Measurements from ENCODE around the gene TMEM266.

TMEM266 gene

GRCh38 chr15:76245072-76245610, 185.4 kb downstream of the TMEM266 start:
- Histone ChIP-seq H3K4me3 (ENCODE audit: low read depth, low read length) (no peak overlapping the region), H3K9me3 (no peaks in the 10 kb centered on the region), H3K36me3 (peaks cover 2% of the 10 kb centered on the region), H3K27me3 (no peaks in the 10 kb centered on the region), H3K4me1 (no peaks in the 10 kb centered on the region; the same call in 1 of the 2 replicates)
- no peak for DNase-seq
- no peak for TF ChIP-seq CTCF (IDR thresholded peaks at IDR 0.05; ENCODE audit: low read depth, low read length)

GRCh38 chr15:76251717-76252116, 191.9 kb downstream of the TMEM266 start:
- DNase-seq: no peak

GRCh38 chr15:76252249-76252648, 192.5 kb downstream of the TMEM266 start:
- Histone ChIP-seq H3K4me3 (ENCODE audit: low read depth, low read length) (no peak overlapping the region), H3K4me1 (peaks cover 8% of the 10 kb centered on the region), H3K27me3 (no peaks in the 10 kb centered on the region), H3K9me3 (no peaks in the 10 kb centered on the region), H3K36me3 (no peaks in the 10 kb centered on the region)
- TF ChIP-seq CTCF (IDR thresholded peaks at IDR 0.05; ENCODE audit: low read depth, low read length): no peak
- DNase-seq: no peak

More at GRCh38 chr15:76251717-76252116, 191.9 kb downstream of the TMEM266 start:
- no peaks in the 10 kb centered on the region for H3K36me3 ChIP-seq
- H3K4me3 ChIP-seq (ENCODE audit: low read depth, low read length): no peak overlapping the region
- H3K9me3 ChIP-seq: no peaks in the 10 kb centered on the region
- no peaks in the 10 kb centered on the region for H3K27me3 ChIP-seq
- TF ChIP-seq CTCF (IDR thresholded peaks at IDR 0.05; ENCODE audit: low read depth, low read length): no peak
- peaks cover 8% of the 10 kb centered on the region for H3K4me1 ChIP-seq

GRCh38 chr15:76253691-76254473, 194.1 kb downstream of the TMEM266 start:
- Histone ChIP-seq H3K36me3 (no peaks in the 10 kb centered on the region), H3K4me1 (peaks cover 8% of the 10 kb centered on the region), H3K4me3 (ENCODE audit: low read depth, low read length) (no peak overlapping the region), H3K27me3 (no peaks in the 10 kb centered on the region), H3K9me3 (no peaks in the 10 kb centered on the region)
- peak; percentile 20 for DNase-seq
- TF ChIP-seq CTCF (IDR thresholded peaks at IDR 0.05; ENCODE audit: low read depth, low read length): no peak
